PFSK-1 (cell line): ENCODE data around the gene BCO1.

Experiments
- POLR2AphosphoS5 ChIP-seq: IDR thresholded peaks from 2 replicates; pipeline ENCODE4 v1.6.1; 2012; ENCODE audit warnings: low read depth, mild to moderate bottlenecking, control low read depth, low read length, moderate library complexity
- SIN3A ChIP-seq: IDR thresholded peaks from 2 replicates; pipeline ENCODE4 v1.6.1; 2012; ENCODE audit warnings: mild to moderate bottlenecking, low read length, moderate library complexity, borderline replicate concordance; ENCODE audit not compliant: insufficient read depth

GRCh38 chr16:81232740-81233367 lies 5.6 kb upstream of the BCO1 start:
- TF ChIP-seq SIN3A (no peak), POLR2AphosphoS5 (no peak)
